Fibroblast of lung (primary cell): ENCODE data around the gene NR6A1. TPM values are rescaled to one million over a fixed set of nuclear protein-coding genes. Genes with fewer than 3 reads are reported as not detected.

Experiments used
- DNase-seq, 2 donors: peaks; one replicate each; pipeline versions ENCODE4 v3.0.0 to v3.0.0-alpha.2; 2010; ENCODE audit warnings: low read depth in 2 of 2
- H2AFZ ChIP-seq: 2 replicates; pipeline ENCODE4 v1.5.1; 2012; ENCODE audit warnings: low read length, control low read depth, inconsistent platforms
- H3K27ac ChIP-seq: 2 replicates; pipeline ENCODE4 v1.5.1; 2011; ENCODE audit warnings: low read length, control low read depth; ENCODE audit not compliant: insufficient read depth
- H3K27me3 ChIP-seq: 2 replicates; pipeline ENCODE4 v1.5.1; 2011; ENCODE audit warnings: mild to moderate bottlenecking, low read length; ENCODE audit not compliant: control insufficient read depth, insufficient read depth
- H3K36me3 ChIP-seq: 2 replicates; pipeline ENCODE4 v1.5.1; 2011; ENCODE audit warnings: low read length; ENCODE audit not compliant: control insufficient read depth, insufficient read depth
- H3K4me1 ChIP-seq: 2 replicates; pipeline ENCODE4 v1.5.1; 2011; ENCODE audit warnings: low read length; ENCODE audit not compliant: control insufficient read depth, insufficient read depth; ENCODE audit errors: extremely low read depth
- H3K4me2 ChIP-seq: 2 replicates; pipeline ENCODE4 v1.5.1; 2011; ENCODE audit warnings: low read length, control low read depth; ENCODE audit not compliant: insufficient read depth; ENCODE audit errors: extremely low read depth
- H3K4me3 ChIP-seq, 4 experiments: fragments of 200-600 bp in 1 of 4; sonication (generic) in 1 of 4; replicated peaks in 1 of 4; 2 replicates each; pipeline ENCODE4 v1.5.1; 2011 to 2016; ENCODE audit warnings: low read length in 4 of 4, low read depth in 3 of 4, mild to moderate bottlenecking in 3 of 4, control low read depth in 2 of 4, inconsistent platforms in 1 of 4, mixed read lengths in 1 of 4; ENCODE audit not compliant: insufficient read depth in 1 of 4; ENCODE audit errors: control extremely low read depth in 1 of 4
- H3K79me2 ChIP-seq: 2 replicates; pipeline ENCODE4 v1.5.1; 2012; ENCODE audit warnings: mild to moderate bottlenecking, low read length, inconsistent platforms; ENCODE audit not compliant: control insufficient read depth, insufficient read depth
- H3K9ac ChIP-seq: 2 replicates; pipeline ENCODE4 v1.5.1; 2011; ENCODE audit warnings: mild to moderate bottlenecking, low read length, control low read depth; ENCODE audit not compliant: insufficient read depth
- H3K9me3 ChIP-seq: 2 replicates; pipeline ENCODE4 v1.5.1; 2012; ENCODE audit warnings: low read depth, low read length; ENCODE audit not compliant: control insufficient read depth, insufficient read depth
- H4K20me1 ChIP-seq: 2 replicates; pipeline ENCODE4 v1.5.1; 2011; ENCODE audit warnings: low read length; ENCODE audit not compliant: control insufficient read depth, insufficient read depth; ENCODE audit errors: extremely low read depth
- CTCF ChIP-seq, 2 donors: IDR thresholded peaks in 1 of 2; conservative IDR thresholded peaks in 1 of 2; 1 replicate in 1 of 2; 2 replicates in 1 of 2; pipeline ENCODE4 v1.5.1; 2011 to 2012; ENCODE audit warnings: low read length in 2 of 2, control low read depth in 1 of 2, inconsistent platforms in 1 of 2, low read depth in 1 of 2, mild to moderate bottlenecking in 1 of 2
- EZH2 ChIP-seq: IDR thresholded peaks from 2 replicates; pipeline ENCODE4 v1.5.1; 2012; ENCODE audit warnings: low read length, control low read depth, mild to moderate bottlenecking; ENCODE audit errors: missing control alignments
- polyA plus RNA-seq, 2 donors: library from polyadenylated mRNA; depleted of rRNA in 1 of 2; stranded (reverse) in 1 of 2; unstranded in 1 of 2; fragments of >200 nt; gene quantifications; 2 replicates each; pipeline ENCODE4 v1.2.1, GENCODE V29; 2011 to 2012; ENCODE audit warnings: missing spikeins in 1 of 2
- total RNA-seq: library from RNA; depleted of rRNA; stranded (reverse); fragments of >200 nt; gene quantifications from 2 replicates; pipeline ENCODE4 v1.2.1, GENCODE V29; 2014

The NR6A1 gene
- total and polyA plus RNA-seq, 2 donors (not counting 1 experiment from before 2014, with no cell fraction given), result 0.07 to 0.50 TPM

- no peak for TF ChIP-seq CTCF (conservative IDR thresholded peaks at IDR 0.05 in 1 of 2, IDR thresholded peaks at IDR 0.05 in 1 of 2; ENCODE audit: low read depth in 1 of 2, low read length in 2 of 2)
- no peak for TF ChIP-seq EZH2
- Histone ChIP-seq H3K9me3 (no peaks in the 10 kb centered on the region), H3K27ac (no peak overlapping the region), H3K27me3 (peaks cover 8% of the 10 kb centered on the region), H3K4me1 (no peaks in the 10 kb centered on the region), H2AFZ (no peak overlapping the region), H3K36me3 (no peaks in the 10 kb centered on the region), H3K4me3 (no peak overlapping the region), H4K20me1 (no peaks in the 10 kb centered on the region), H3K9ac (no peak overlapping the region), H3K79me2 (no peaks in the 10 kb centered on the region), H3K4me2 (no peak overlapping the region)
- DNase-seq, result no peak
Observed at GRCh38 chr9:124552273-124552605, 218.9 kb downstream of the NR6A1 start.

- Histone ChIP-seq H3K9ac (no peak overlapping the region), H3K79me2 (no peaks in the 10 kb centered on the region), H3K9me3 (no peaks in the 10 kb centered on the region), H4K20me1 (no peaks in the 10 kb centered on the region), H3K4me3 (no peak overlapping the region), H3K27ac (no peak overlapping the region), H2AFZ (no peak overlapping the region), H3K36me3 (no peaks in the 10 kb centered on the region), H3K4me1 (no peaks in the 10 kb centered on the region), H3K27me3 (peaks cover 13% of the 10 kb centered on the region), H3K4me2 (no peak overlapping the region)
- TF ChIP-seq CTCF (conservative IDR thresholded peaks at IDR 0.05 in 1 of 2, IDR thresholded peaks at IDR 0.05 in 1 of 2; ENCODE audit: low read depth in 1 of 2, low read length in 2 of 2), result peak; percentile 79 to 86
- no peak for TF ChIP-seq EZH2
- peak; percentile 66 to 81 for DNase-seq
Observed at GRCh38 chr9:124551472-124552272, 219.4 kb downstream of the NR6A1 start.

- no peak overlapping the region for H3K4me3 ChIP-seq
- H3K79me2 ChIP-seq, result no peaks in the 10 kb centered on the region
Observed at GRCh38 chr9:124550072-124550471, 221.0 kb downstream of the NR6A1 start.

More at GRCh38 chr9:124550072-124550471, 221.0 kb downstream of the NR6A1 start:
- Histone ChIP-seq H3K27me3 (peaks cover 13% of the 10 kb centered on the region), H3K4me1 (no peaks in the 10 kb centered on the region), H3K9ac (no peak overlapping the region), H4K20me1 (no peaks in the 10 kb centered on the region), H2AFZ (no peak overlapping the region), H3K36me3 (no peaks in the 10 kb centered on the region), H3K27ac (no peak overlapping the region), H3K4me2 (no peak overlapping the region), H3K9me3 (no peaks in the 10 kb centered on the region)
- no peak for TF ChIP-seq CTCF (conservative IDR thresholded peaks at IDR 0.05 in 1 of 2, IDR thresholded peaks at IDR 0.05 in 1 of 2; ENCODE audit: low read depth in 1 of 2, low read length in 2 of 2)
- no peak for TF ChIP-seq EZH2
- DNase-seq, result no peak
